H1 (cell line): Measurements from ENCODE around the gene NTRK2. TPM values are rescaled to one million over a fixed set of nuclear protein-coding genes. Genes with fewer than 3 reads are reported as not detected.

Source experiments
- CTCF ChIA-PET: fragments of 300-600 bp; sonication (Branson Sonifier 250); formaldehyde crosslinking; loops from one replicate; lab custom pipeline; 2021; ENCODE audit not compliant: partially characterized antibody; lab: Charles Lee
- POLR2A ChIA-PET: fragments of 300-600 bp; sonication (Branson Sonifier 250); formaldehyde crosslinking; loops from one replicate; lab custom pipeline; 2021; ENCODE audit warnings: inconsistent platforms; ENCODE audit not compliant: partially characterized antibody; lab: Charles Lee
- DNase-seq, 2 experiments: peaks; one replicate each; pipeline versions ENCODE4 v3.0.0 to v3.0.0-alpha.2; 2010 to 2022; ENCODE audit warnings: low spot score in 2 of 2, low read depth in 1 of 2, mixed read lengths in 1 of 2
- FAIRE-seq: peaks from 2 replicates; lab custom pipeline; 2011; peaks lifted over from hg19 to GRCh38; lab: Jason Lieb, UNC
- H2AFZ ChIP-seq: 2 replicates; pipeline ENCODE4 v1.8.1; 2012; ENCODE audit warnings: low read length, inconsistent platforms
- H2AK5ac ChIP-seq: 2 replicates; pipeline ENCODE4 v1.6.1; 2013; ENCODE audit warnings: low read depth, low read length
- H2BK120ac ChIP-seq: replicated peaks from 2 replicates; pipeline ENCODE3; 2013; ENCODE audit warnings: low read depth, low read length, inconsistent platforms
- H2BK12ac ChIP-seq: 2 replicates; pipeline ENCODE4 v1.6.1; 2013; ENCODE audit warnings: low read depth, low read length
- H2BK15ac ChIP-seq: 2 replicates; pipeline ENCODE4 v1.6.1; 2013; ENCODE audit warnings: low read length
- H2BK20ac ChIP-seq: 2 replicates; pipeline ENCODE4 v1.6.1; 2013; ENCODE audit warnings: low read length
- H2BK5ac ChIP-seq: 2 replicates; pipeline ENCODE4 v1.6.1; 2013; ENCODE audit warnings: low read depth, low read length
- H3K14ac ChIP-seq: 2 replicates; pipeline ENCODE4 v1.6.1; 2013; ENCODE audit warnings: inconsistent platforms; ENCODE audit not compliant: insufficient read length
- H3K18ac ChIP-seq: 2 replicates; pipeline ENCODE4 v1.6.1; 2013; ENCODE audit warnings: low read length; ENCODE audit errors: extremely low read depth
- H3K23ac ChIP-seq: 2 replicates; pipeline ENCODE4 v1.6.1; 2013; ENCODE audit warnings: inconsistent platforms; ENCODE audit not compliant: insufficient read length
- H3K23me2 ChIP-seq: 2 replicates; pipeline ENCODE4 v1.6.1; 2013; ENCODE audit warnings: low read depth, low read length
- H3K27ac ChIP-seq: 2 replicates; pipeline ENCODE4 v1.6.1; 2011; ENCODE audit warnings: low read depth, low read length, inconsistent platforms
- H3K27me3 ChIP-seq, 4 experiments: replicated peaks in 1 of 4; 1 replicate in 1 of 4; 2 replicates in 3 of 4; pipeline versions ENCODE4 v1.6.1 to v1.8.1; 2011 to 2013; ENCODE audit warnings: low read length in 3 of 4, mild to moderate bottlenecking in 3 of 4, inconsistent platforms in 2 of 4, mixed read lengths in 2 of 4, moderate library complexity in 1 of 4; ENCODE audit not compliant: control insufficient read depth in 3 of 4, insufficient read depth in 3 of 4; ENCODE audit errors: extremely low read depth in 1 of 4
- H3K36me3 ChIP-seq, 4 experiments: 2 replicates each; pipeline versions ENCODE4 v1.6.1 to v1.8.1; 2011 to 2013; ENCODE audit warnings: mild to moderate bottlenecking in 4 of 4, low read length in 3 of 4, moderate library complexity in 2 of 4, control low read depth in 1 of 4, inconsistent platforms in 1 of 4; ENCODE audit not compliant: insufficient read depth in 4 of 4, control insufficient read depth in 2 of 4
- H3K4ac ChIP-seq: replicated peaks from 2 replicates; pipeline ENCODE3; 2013; ENCODE audit warnings: low read length, low read depth, mixed read lengths, inconsistent platforms; ENCODE audit not compliant: insufficient read length
- H3K4me1 ChIP-seq, 4 experiments: replicated peaks in 1 of 4; 1 replicate in 1 of 4; 2 replicates in 3 of 4; pipeline versions ENCODE4 v1.6.1 to v1.8.1; 2011 to 2013; ENCODE audit warnings: low read length in 3 of 4, inconsistent platforms in 2 of 4, mixed read lengths in 1 of 4; ENCODE audit not compliant: insufficient read depth in 4 of 4, control insufficient read depth in 3 of 4
- H3K4me2 ChIP-seq, 2 experiments: 2 replicates each; pipeline versions ENCODE4 v1.6.1 to v1.8.1; 2011 to 2013; ENCODE audit warnings: low read depth in 2 of 2, low read length in 2 of 2, control low read depth in 1 of 2, inconsistent platforms in 1 of 2, mild to moderate bottlenecking in 1 of 2; ENCODE audit not compliant: insufficient read depth in 1 of 2
- H3K4me3 ChIP-seq, 4 experiments: fragments of 200-600, 300-600 bp in 1 of 4; sonication (generic), shearing (Covaris generic), sonication (Bioruptor Twin) in 1 of 4; 2 replicates each; pipeline versions ENCODE4 v1.5.1 to v1.8.1; 2011 to 2016; ENCODE audit warnings: low read length in 4 of 4, low read depth in 3 of 4, control low read depth in 2 of 4, inconsistent platforms in 2 of 4, mild to moderate bottlenecking in 2 of 4, mixed read lengths in 1 of 4, moderate library complexity in 1 of 4; ENCODE audit not compliant: insufficient read depth in 2 of 4; ENCODE audit errors: extremely low read depth in 1 of 4
- H3K56ac ChIP-seq: replicated peaks from 2 replicates; pipeline ENCODE3; 2013; ENCODE audit warnings: low read depth, mild to moderate bottlenecking, mixed read lengths, low read length, inconsistent platforms; ENCODE audit not compliant: insufficient read length
- H3K79me1 ChIP-seq: 2 replicates; pipeline ENCODE4 v1.6.1; 2013; ENCODE audit warnings: low read depth, low read length, control low read depth
- H3K79me2 ChIP-seq, 2 experiments: 2 replicates each; pipeline versions ENCODE4 v1.6.1 to v1.8.1; 2012 to 2013; ENCODE audit warnings: low read length in 2 of 2, mild to moderate bottlenecking in 2 of 2, inconsistent platforms in 1 of 2; ENCODE audit not compliant: insufficient read depth in 2 of 2, control insufficient read depth in 1 of 2
- H3K9ac ChIP-seq, 4 experiments: replicated peaks in 1 of 4; 1 replicate in 1 of 4; 2 replicates in 3 of 4; pipeline versions ENCODE4 v1.6.1 to v1.8.1; 2011 to 2013; ENCODE audit warnings: low read depth in 3 of 4, low read length in 3 of 4, control low read depth in 2 of 4, mild to moderate bottlenecking in 2 of 4, moderate library complexity in 2 of 4, inconsistent platforms in 1 of 4; ENCODE audit errors: extremely low read depth in 1 of 4
- H3K9me3 ChIP-seq, 2 experiments: 2 replicates each; pipeline versions ENCODE4 v1.6.1 to v1.8.1; 2012 to 2013; ENCODE audit warnings: mild to moderate bottlenecking in 2 of 2, moderate library complexity in 2 of 2, control low read depth in 1 of 2, inconsistent platforms in 1 of 2, low read depth in 1 of 2, low read length in 1 of 2, mixed read lengths in 1 of 2; ENCODE audit not compliant: insufficient read depth in 2 of 2
- H4K20me1 ChIP-seq, 2 experiments: replicated peaks in 1 of 2; 2 replicates each; pipeline versions ENCODE3 to v1.8.1; 2011 to 2013; ENCODE audit warnings: inconsistent platforms in 2 of 2, low read length in 2 of 2, mild to moderate bottlenecking in 1 of 2; ENCODE audit not compliant: insufficient read depth in 2 of 2, control insufficient read depth in 1 of 2
- H4K5ac ChIP-seq: 2 replicates; pipeline ENCODE4 v1.6.1; 2013; ENCODE audit warnings: low read length, low read depth, mixed read lengths, inconsistent platforms; ENCODE audit not compliant: insufficient read length
- H4K8ac ChIP-seq: 2 replicates; pipeline ENCODE4 v1.8.0; 2013; ENCODE audit warnings: mild to moderate bottlenecking, moderate library complexity, low read length, inconsistent platforms; ENCODE audit not compliant: insufficient read depth; ENCODE audit errors: extremely low read depth
- H4K91ac ChIP-seq: replicated peaks from 2 replicates; pipeline ENCODE3; 2013; ENCODE audit warnings: low read length, mixed read lengths, inconsistent platforms; ENCODE audit not compliant: insufficient read length
- ASH2L ChIP-seq: fragments of 200-600, 300-600 bp; sonication (generic); IDR thresholded peaks from one replicate; pipeline ENCODE4 v1.7.1; 2017; ENCODE audit warnings: low read length
- CBX8 ChIP-seq: fragments of 300-800, 300-1000 bp; sonication (generic); IDR thresholded peaks from 2 replicates; pipeline ENCODE4 v1.7.1; 2016; ENCODE audit warnings: low read depth, low read length, borderline replicate concordance
- CTBP2 ChIP-seq: IDR thresholded peaks from 2 replicates; pipeline ENCODE4 v1.7.0; 2011; ENCODE audit warnings: borderline replicate concordance, mild to moderate bottlenecking, moderate library complexity, mixed read lengths, low read length; ENCODE audit not compliant: insufficient read depth, insufficient read length
- EP300 ChIP-seq, 2 experiments: IDR thresholded peaks; 1 replicate in 1 of 2; 2 replicates in 1 of 2; pipeline ENCODE4 v1.6.1; 2011 to 2012; ENCODE audit warnings: low read depth in 2 of 2, low read length in 2 of 2, mild to moderate bottlenecking in 2 of 2, borderline replicate concordance in 1 of 2, inconsistent platforms in 1 of 2, moderate library complexity in 1 of 2
- JUND ChIP-seq: IDR thresholded peaks from 2 replicates; pipeline ENCODE4 v1.6.1; 2011; ENCODE audit warnings: mild to moderate bottlenecking, improper control_type of control experiment, low read length
- KDM1A ChIP-seq: fragments of 200-600, 300-600 bp; sonication (generic); IDR thresholded peaks from 2 replicates; pipeline ENCODE4 v1.7.1; 2016; ENCODE audit warnings: mild to moderate bottlenecking, low read length, borderline replicate concordance
- KDM4A ChIP-seq: IDR thresholded peaks from one replicate; pipeline ENCODE4 v1.7.1; 2012; ENCODE audit warnings: low read depth, mild to moderate bottlenecking, moderate library complexity, low read length, inconsistent platforms; ENCODE audit not compliant: severe bottlenecking
- MAFK ChIP-seq: IDR thresholded peaks from 2 replicates; pipeline ENCODE4 v1.6.1; 2012; ENCODE audit warnings: low read depth, mild to moderate bottlenecking, improper control_type of control experiment, low read length
- PHF8 ChIP-seq: fragments of 200-600 bp; sonication (generic); conservative IDR thresholded peaks from 2 replicates; pipeline ENCODE4 v1.7.1; 2012; ENCODE audit warnings: low read depth, mild to moderate bottlenecking, inconsistent platforms, low read length, moderate library complexity
- POLR2AphosphoS5 ChIP-seq: IDR thresholded peaks from 2 replicates; pipeline ENCODE4 v1.6.1; 2011; ENCODE audit warnings: low read depth, low read length
- RBBP5 ChIP-seq: IDR thresholded peaks from 2 replicates; pipeline ENCODE4 v1.7.1; 2012; ENCODE audit warnings: low read depth, mild to moderate bottlenecking, inconsistent platforms, low read length, moderate library complexity, borderline replicate concordance
- RXRA ChIP-seq: IDR thresholded peaks from 2 replicates; pipeline ENCODE4 v1.6.1; 2011; ENCODE audit warnings: low read depth, mild to moderate bottlenecking, low read length, moderate library complexity; ENCODE audit not compliant: insufficient read depth
- SAP30 ChIP-seq: fragments of 300-600 bp; sonication (generic); IDR thresholded peaks from 2 replicates; pipeline ENCODE4 v1.7.1; 2012; ENCODE audit warnings: low read length, moderate library complexity, mild to moderate bottlenecking, inconsistent platforms; ENCODE audit not compliant: insufficient read depth, insufficient replicate concordance
- YY1 ChIP-seq: IDR thresholded peaks from 2 replicates; pipeline ENCODE4 v1.6.1; 2011; ENCODE audit warnings: low read depth, mild to moderate bottlenecking, low read length
- WGBS, 2 experiments: shearing (Covaris generic) in 1 of 2; methylation state at CpG; one replicate each; pipeline versions ENCODE4 v1.1.6 to v1.1.7; 2013 to 2015; ENCODE audit warnings: low lambda C conversion rate in 2 of 2, mixed read lengths in 2 of 2, inconsistent platforms in 1 of 2, low coverage in 1 of 2, missing lambda C conversion rate in 1 of 2; ENCODE audit not compliant: insufficient replicate concordance in 2 of 2, insufficient coverage in 1 of 2, insufficient read length in 1 of 2; ENCODE audit errors: extremely low coverage in 1 of 2, missing lambda C conversion rate in 1 of 2; 5-methylcytosine and 5-hydroxymethylcytosine counted together
- polyA plus RNA-seq, 7 experiments: library from polyadenylated mRNA; depleted of rRNA in 3 of 7; stranded (reverse) in 5 of 7; unstranded in 2 of 7; fragments of >200 nt in 5 of 7; fragments of 200-250 nt in 2 of 7; gene quantifications; 1 replicate in 5 of 7; 2 replicates in 1 of 7; 4 replicates in 1 of 7; pipeline versions ENCODE4 v1.2.1 to v1.2.3, GENCODE V29; 2011 to 2013; ENCODE audit warnings: missing spikeins in 2 of 7, mixed read lengths in 2 of 7
- total RNA-seq: library from RNA; stranded (reverse); fragmentation: NEBNext Ultra II Directional; extraction: Animal tissue kit (Norgen Biotek cat#: 25700); gene quantifications from 2 replicates; pipeline ENCODE4 v1.2.1, GENCODE V29; 2021

NTRK2 gene
- total and polyA plus RNA-seq, 2 of the 8 experiments (the other 6 are each of a cell fraction or from before 2014, with no cell fraction given): 0.03 to 0.04 TPM

DNA sequence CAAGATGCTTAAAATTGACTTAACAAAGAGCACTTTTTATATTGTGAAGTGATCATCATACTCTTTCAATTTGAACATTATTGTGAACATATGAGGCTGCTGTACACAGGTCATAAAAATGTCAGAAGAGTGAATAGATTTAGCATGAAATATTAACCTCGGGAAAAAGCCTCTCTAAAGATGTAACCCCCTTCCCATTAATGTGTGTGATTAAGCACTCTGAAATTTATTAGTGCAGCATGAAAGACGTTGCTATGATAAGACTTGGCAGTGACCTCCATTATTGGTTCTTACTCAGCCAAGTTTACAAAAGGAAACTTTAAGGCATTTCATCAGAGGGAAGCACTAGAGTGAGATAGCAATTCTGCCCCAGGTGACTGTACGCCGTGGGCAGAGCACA is 326.5 kb downstream of the NTRK2 start:
- H2AFZ ChIP-seq: no peak overlapping the region
- no peaks in the 10 kb centered on the region; a peak in 1 of 7 replicates for H3K4me1 ChIP-seq
- no peaks in the 10 kb centered on the region for H3K36me3 ChIP-seq
- no peak overlapping the region for H2BK120ac ChIP-seq
- no peak overlapping the region for H2BK20ac ChIP-seq
- H3K9ac ChIP-seq: no peak overlapping the region
- H3K4ac ChIP-seq: no peak overlapping the region
- FAIRE-seq (no peak), DNase-seq (no peak)
- no peaks in the 10 kb centered on the region for H3K79me2 ChIP-seq
- H4K8ac ChIP-seq: no peak overlapping the region
- H4K5ac ChIP-seq: no peak overlapping the region
- no peak overlapping the region for H3K23ac ChIP-seq
- H3K27ac ChIP-seq: no peak overlapping the region
- H3K79me1 ChIP-seq: no peaks in the 10 kb centered on the region
- H3K23me2 ChIP-seq: no peaks in the 10 kb centered on the region
- no peak overlapping the region for H2BK5ac ChIP-seq
- ChIA-PET CTCF (interaction anchor here (0.6 to 3.4 kb wide), 11 partner anchors 10 to 391 kb away, joined by 3 to 26 read pairs (median 7); no protein-coding TSS in a partner anchor), POLR2A (interaction anchor here (1.1 kb wide), 1 partner anchor 14 kb away, joined by 3 read pairs; no protein-coding TSS in a partner anchor)
- H2AK5ac ChIP-seq: no peak overlapping the region
- no peak overlapping the region for H3K4me2 ChIP-seq
- WGBS, 2 experiments: 88% methylated on average over 4 of the region's 4 CpGs; no CpG with 5 or more reads in 1 of the 2 experiments
- H4K91ac ChIP-seq: no peak overlapping the region
- peaks cover 11 to 15% of the 10 kb centered on the region in 2 experiments for H3K9me3 ChIP-seq
- no peak overlapping the region for H3K14ac ChIP-seq
- no peak overlapping the region for H2BK12ac ChIP-seq
- H3K4me3 ChIP-seq: no peak overlapping the region
- no peaks in the 10 kb centered on the region for H4K20me1 ChIP-seq
- no peak overlapping the region for H3K56ac ChIP-seq
- H3K27me3 ChIP-seq: no peaks in the 10 kb centered on the region
- H3K18ac ChIP-seq: no peak overlapping the region
- no peak overlapping the region for H2BK15ac ChIP-seq
- TF ChIP-seq MAFK (no peak), KDM1A (no peak), JUND (no peak), RBBP5 (no peak), PHF8 (no peak), ASH2L (no peak), RXRA (no peak), CTBP2 (no peak), EP300 (IDR thresholded peaks at IDR 0.05; ENCODE audit: borderline replicate concordance in 1 of 2, low read depth in 2 of 2, low read length in 2 of 2) (no peak), YY1 (no peak), KDM4A (no peak), POLR2AphosphoS5 (no peak), CBX8 (no peak), SAP30 (no peak)
